Stimulated activated CD8-positive, alpha-beta memory T cell treated with anti-CD3 and anti-CD28 coated beads, Interleukin-15, amount 100 ng/mL, for 48 hours (primary cell): Measurements from ENCODE around the gene LHX8.
"Not testable (repeated sequence)": the region's sequence is repeated elsewhere in the genome, so short reads cannot be mapped to it uniquely, and the experiment has no call there.

Experiments
- DNase-seq, 2 donors: peaks; one replicate each; pipeline ENCODE4 v3.0.0-alpha.2; 2020; ENCODE audit warnings: low read depth in 2 of 2

Gene LHX8

DNA sequence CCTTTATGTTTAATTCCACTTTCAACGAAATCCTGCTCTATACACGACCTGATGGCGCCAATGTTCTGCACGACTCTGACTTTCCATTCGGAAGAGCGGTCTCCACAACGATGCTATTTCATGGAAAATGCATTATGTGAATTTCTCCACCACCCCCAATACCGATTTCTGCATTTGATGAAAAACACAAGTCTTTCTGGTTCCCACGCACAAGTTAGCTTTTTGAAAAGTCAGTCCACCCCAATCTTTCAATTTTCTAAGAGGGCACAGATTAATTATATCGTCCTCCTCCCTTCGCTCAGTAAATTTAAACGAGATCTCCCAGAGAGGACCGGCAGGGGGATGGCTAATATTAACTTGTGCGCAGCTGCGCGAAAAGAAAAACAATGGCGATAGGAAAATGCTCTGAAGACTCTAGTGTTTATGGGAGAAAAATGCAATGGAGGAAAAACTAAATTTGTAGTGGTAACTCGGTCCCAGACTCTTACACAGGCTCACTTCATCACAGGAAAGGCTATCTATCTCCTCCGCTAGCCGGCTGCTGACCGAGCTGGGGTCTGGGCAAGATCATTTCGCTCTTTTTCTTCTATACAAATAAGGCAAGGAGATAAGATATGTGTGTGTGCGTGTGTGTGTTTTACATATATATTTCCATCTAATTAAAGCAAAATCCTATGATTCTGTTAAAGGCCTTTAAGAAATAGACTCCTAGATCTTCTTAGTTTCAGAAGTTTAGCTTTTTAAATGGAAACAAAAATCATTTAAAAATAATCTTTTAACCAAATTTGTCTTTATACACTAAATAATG is 1.2 kb upstream of the LHX8 start:
- no peak for DNase-seq

DNA sequence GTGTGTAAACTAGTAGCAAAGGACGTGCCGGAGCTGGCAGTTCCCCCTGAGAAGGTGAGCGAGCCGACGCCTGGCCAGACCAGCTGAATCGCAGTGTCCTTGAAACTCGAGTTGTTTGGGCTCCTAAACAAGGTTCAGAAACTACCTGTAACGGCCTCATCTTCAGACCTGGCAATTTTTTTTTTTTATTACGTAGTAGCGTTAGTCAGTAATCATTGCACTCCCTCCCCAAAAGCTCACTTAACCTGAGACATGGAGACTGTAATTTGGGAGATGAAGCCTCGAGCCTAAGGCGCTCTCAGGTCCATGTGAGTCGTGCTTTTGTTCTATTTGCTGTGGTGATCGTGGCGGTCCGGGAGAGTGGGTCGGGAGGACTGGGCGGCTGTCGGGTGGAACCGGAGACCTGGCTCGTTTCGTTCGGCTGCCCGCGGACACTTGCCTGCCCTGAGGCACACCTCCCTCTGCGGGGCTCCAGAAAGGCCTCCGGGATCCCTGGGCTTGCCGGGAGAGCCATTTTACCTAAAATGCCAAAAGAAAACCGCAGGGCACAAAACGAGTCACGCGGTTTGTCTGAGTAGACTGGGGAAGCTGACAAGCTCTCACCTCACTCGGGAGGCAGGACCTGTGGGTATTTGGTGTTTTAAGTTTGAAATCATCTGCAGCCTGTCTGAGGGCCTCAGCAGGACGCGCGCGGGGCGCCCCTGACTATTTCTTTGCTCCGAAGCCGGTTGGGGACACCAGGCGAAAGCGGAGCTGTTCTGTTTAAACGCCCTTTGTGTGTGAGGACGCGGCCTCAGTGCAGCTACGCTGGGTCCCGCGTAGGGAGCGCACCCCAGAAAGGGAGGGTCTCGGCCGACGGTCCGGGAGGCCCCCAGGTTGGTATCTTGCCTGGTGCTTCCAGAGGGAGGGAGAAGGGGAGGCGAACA is 722 bp downstream of the LHX8 start:
- no peak for DNase-seq

DNA sequence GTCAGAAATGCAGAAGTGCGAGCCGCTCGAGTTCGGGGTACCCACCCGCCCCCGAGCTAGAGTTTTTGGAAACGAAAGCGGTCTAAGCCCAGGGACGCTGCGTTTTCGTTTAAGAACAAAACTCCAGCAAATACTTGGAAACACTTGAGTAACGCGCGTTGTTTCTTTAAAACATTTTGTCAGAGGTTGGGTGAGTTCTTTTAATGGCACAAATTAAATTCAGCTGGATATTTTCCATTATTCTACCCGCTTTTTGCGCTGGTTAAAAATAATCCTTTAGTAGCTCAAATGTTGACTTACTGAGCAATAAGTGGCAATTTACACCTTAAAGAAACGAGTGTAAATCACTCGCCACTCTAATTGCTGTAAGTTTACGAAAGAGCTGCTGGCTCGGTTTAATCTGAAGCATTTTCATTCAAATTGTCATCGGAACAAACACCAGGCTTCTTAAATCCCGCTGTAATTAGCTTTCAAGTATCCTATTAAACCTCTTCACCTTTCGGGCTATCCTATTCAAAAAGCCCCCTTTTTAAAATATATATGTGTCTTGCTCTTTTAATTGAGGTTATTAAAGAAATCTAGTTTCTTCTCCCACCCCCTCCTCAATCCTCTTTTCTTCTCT is 1.5 kb downstream of the LHX8 start:
- DNase-seq, result no peak

- no peak for DNase-seq
These were observed 2.1 kb downstream of the LHX8 start for GRCh38 chr1:75136195-75136815.

DNA sequence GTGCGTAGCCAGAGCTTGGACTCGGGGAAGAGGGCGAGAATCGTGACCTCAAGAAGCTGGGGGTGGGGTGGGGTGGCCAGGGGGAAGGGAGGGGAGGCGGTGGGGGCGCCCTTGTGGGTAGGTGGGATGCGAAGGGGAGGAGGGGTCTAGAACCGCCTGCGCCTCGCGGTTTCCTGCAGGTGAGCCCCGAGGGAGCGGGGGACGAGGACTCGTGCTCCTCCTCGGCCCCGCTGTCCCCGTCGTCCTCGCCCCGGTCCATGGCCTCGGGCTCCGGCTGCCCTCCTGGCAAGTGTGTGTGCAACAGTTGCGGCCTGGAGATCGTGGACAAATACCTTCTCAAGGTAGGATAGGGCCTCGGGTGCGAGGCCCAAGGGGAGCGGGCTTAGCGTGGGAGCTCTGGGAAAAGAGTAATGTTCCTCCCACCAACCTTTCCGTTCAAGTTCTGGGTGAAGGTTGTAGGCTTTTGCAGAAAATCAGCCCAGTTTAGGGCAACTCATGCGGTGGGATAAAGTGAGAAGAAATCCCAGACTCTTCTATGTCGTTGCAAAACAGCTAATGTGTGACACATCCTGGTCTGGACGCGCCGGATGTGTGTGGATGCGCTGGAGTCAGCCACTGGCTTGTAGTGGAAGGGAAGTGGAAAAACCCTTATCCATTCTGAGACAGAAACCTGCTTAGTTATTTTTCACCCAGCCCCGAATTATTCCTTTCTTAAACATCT is 2.9 kb downstream of the LHX8 start:
- DNase-seq, result no peak

GRCh38 chr1:75152092-75152491 is 17.9 kb downstream of the LHX8 start:
- DNase-seq, result no peak

GRCh38 chr1:75159154-75159553 is 25.0 kb downstream of the LHX8 start:
- no peak for DNase-seq

DNA sequence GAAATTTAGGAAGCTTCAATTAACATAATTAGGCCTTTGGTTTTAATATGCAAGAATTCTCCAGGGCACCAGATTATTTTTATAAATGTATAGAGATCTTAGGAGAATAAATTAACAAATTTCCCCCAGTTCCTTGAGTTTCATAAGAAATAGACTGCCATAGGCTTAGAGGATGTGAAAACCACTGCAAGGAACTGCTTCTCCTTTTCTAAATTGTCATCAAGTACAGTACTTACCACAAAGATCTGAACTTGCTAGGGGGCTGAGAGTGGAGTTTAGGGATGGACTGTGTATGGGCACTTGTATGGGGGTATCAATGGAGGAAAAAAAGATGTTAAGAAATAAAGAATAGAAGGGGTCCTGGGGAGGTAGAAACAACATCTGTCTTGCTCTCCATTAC is 31.1 kb downstream of the LHX8 start:
- no peak for DNase-seq

DNA sequence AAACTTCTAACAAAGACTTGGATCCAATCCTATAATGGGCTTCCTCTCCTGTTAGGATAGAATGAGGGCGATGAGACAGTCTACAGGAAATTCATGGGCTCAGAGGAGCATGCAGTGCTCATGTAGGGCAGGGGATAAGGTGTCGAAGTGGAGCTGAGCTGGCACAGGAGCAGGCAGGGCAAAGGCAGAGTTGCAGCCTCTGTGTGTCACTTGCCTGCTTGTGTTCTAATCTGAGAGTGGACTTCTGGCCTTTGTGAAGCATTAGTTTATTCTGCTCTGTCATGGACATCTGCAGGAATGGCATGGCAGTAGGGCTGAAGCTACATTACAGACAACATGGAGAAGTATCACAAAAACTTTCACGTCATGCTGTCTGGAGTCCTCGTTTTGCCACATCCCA is 32.6 kb downstream of the LHX8 start:
- DNase-seq, result no peak

- no peak for DNase-seq
These were observed 35.8 kb downstream of the LHX8 start for GRCh38 chr1:75170011-75170410.

DNA sequence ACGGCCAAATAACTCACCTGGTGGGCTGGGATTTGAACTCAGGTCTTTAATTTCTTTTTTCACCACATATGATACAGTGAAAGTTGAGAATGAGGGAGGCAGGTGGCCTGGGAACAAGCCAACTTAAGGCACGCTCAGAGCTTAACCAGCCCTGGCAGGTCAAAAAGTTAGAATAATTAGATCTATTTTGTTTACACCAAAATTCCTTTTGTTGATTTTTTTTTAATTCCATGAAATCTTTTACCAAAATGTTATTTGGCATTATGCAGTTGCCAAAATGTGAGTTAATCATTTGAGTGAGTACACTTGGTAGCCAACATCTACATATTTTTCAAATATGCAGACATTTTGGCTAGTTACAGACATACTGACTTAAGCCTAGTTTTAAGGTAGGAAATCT is 36.8 kb downstream of the LHX8 start:
- DNase-seq, result no peak

DNA sequence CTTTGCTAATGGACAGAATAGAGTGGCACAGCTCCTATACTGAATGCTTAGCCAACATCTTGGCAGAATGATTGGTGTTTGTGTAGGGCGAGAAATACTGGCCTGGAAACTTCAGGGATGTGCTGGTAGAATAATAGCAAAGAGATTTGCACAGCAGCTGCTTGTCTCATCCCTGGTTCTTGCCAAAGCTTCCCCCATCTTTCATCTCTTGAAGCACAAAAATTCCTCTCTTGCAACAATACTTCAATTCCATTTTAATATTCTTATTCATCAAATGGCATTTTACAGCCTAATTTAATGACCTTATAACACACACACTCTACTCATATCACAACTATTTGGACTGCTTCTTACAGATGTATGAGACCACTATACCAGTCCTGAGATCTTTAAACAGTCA is 37.7 kb downstream of the LHX8 start:
- no peak for DNase-seq

DNA sequence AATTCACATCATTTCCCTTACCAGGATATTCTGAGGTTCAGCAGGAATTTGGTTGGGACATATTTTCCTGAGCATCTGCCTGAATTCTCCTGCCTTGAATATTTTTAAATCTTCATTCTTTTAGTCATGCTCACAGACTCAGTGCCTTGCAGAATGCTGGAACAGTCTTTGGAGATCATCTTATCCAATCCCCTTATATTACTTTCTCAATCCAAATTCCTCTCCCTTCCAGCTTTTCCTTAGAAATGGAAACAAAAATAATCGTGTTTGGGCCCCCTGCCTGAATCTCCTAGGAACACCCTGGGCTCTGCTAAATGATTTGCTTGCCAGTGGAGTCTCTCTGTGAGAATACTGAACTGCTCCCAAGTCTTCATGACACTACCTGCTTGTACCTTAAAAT is 38.4 kb downstream of the LHX8 start:
- no peak for DNase-seq

DNA sequence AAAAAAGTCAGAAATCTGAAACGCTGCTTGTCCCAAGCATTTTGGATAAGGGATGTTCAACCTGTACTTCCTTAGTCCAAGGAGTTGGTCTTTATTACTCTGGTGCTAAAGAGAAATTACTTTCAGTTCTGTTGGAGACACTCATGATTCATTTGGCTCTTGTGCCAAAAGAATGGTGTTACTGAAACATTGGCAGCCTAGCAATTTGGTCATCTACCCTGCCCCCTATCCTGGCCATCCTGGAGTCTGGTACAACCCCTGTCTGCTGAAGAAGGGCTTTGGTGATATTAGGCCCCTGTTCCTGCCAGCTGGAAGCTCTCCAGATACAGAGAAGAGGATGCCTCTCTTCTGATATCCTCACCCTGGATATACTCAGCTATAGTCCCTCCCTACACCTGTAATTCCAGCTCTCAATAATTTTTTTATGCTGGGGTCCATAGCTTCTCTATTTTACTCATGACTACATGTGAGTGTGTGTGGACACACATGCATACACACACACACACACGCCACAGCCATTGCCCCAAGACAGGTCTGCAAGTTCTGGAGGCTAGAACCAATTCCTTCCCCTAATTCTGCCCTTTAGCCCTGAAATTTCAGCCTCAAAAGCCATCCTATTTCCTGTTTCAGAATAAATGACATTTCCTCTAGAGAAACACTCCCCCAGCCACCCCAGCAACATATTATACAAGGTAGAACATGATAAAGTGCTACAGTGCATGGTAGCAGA is 40.0 kb downstream of the LHX8 start:
- no peak for DNase-seq

DNA sequence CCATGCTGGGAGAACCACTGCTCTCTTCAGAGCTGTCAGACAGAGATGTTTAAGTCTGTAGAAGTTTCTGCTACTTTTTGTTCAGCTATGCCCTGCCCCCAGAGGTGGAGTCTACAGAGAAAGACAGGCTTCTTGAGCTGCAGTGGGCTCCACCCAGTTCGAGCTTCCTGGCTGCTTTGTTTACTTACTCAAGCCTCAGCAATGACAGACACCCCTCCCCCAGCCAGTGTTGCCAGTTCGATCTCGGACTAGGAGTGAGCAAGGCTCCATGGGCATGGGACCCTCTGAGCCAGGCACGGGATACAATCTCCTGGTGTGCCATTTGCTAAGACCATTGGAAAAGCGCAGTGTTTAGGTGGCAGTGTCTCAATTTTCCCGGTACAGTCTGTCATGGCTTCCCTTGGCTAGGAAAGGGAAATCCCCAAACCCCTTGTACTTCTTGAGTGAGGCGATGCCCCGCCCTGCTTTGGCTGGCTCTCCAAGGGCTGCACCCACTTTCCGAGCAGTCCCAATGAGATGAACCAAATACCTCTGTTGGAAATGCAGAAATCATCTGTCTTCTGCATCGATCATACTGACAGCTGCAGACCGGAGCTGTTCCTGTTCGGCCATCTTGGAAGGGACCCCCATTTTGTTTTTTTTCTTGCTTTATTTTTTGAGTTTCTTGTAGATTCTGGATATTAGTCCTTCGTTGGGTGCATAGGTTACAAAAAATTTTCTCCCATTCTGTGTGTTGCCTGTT is 47.2 kb downstream of the LHX8 start:
- not testable (repeated sequence) for DNase-seq

DNA sequence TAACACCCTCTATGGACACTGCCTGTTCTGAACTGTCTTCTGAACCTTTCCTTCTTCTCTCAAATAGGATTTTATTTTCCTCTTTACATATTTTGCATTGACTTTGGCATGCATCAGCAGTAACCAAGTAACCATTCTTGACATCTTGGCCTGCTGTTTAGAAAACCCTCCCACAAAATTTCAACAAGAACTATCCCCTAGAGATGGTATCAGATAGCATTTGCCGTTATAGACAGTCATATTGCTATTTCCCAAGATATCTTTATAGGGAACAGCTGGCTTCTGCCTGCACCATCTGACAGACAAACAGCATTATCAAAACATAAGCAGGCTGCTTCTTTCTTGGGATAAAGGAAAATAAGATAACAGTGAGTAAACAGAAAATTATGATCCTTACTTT is 54.7 kb downstream of the LHX8 start:
- DNase-seq, result no peak

DNA sequence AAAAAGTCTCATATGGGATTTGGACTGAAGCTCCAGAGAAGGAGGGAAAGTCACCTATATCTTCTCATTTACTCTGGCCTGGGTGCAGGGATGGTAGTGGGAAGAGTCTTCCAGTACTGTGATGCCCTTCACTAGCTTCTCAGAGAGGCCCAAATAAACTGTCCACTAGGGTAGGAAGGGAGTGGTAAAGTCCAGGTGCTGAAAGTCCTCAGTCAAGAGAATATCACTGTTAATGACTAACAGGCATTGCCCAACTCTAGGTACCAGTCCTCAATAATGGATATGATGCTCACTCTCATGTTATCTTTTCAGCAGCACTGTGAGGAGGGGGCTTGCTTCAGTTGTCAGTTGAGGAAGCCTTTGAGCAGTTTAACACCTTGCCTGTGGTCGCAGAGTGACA is 64.0 kb downstream of the LHX8 start:
- DNase-seq, result no peak

DNA sequence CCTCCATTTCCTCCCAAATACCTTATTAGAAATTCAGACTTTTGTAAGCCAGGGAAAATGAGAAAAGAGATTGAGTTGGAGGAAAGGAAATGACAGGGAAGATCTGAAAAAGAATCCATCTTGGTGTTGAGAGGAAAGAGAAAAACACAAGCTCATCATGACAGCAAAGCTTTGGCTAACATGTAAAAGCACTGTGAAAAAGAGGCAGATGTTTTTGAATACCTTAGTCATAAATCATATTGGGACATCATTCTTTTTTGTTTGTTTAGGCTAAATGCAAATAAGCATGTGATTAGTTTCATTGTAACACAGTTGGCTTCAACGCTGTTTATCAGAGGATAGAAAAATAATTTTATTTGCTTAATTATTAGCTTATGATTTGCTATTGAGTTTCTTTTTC is 64.6 kb downstream of the LHX8 start:
- DNase-seq, result no peak

GRCh38 chr1:75202751-75203150 is 68.6 kb downstream of the LHX8 start:
- DNase-seq, result no peak
